GM21825 (cell line): ENCODE results near the gene TTLL8.
A peak's percentile ranks its signal among the peaks of the same experiment; 100 is the strongest.
"Not testable (repeated sequence)": the region's sequence is repeated elsewhere in the genome, so short reads cannot be mapped to it uniquely, and the experiment has no call there.

ENCODE experiments used
- ATAC-seq: cut with Tn5 transposase; IDR thresholded peaks from one replicate; pipeline ENCODE4 v1.9.1; 2021; ENCODE audit warnings: mild to moderate bottlenecking, moderate library complexity; ENCODE audit not compliant: unreplicated experiment

Gene TTLL8

DNA sequence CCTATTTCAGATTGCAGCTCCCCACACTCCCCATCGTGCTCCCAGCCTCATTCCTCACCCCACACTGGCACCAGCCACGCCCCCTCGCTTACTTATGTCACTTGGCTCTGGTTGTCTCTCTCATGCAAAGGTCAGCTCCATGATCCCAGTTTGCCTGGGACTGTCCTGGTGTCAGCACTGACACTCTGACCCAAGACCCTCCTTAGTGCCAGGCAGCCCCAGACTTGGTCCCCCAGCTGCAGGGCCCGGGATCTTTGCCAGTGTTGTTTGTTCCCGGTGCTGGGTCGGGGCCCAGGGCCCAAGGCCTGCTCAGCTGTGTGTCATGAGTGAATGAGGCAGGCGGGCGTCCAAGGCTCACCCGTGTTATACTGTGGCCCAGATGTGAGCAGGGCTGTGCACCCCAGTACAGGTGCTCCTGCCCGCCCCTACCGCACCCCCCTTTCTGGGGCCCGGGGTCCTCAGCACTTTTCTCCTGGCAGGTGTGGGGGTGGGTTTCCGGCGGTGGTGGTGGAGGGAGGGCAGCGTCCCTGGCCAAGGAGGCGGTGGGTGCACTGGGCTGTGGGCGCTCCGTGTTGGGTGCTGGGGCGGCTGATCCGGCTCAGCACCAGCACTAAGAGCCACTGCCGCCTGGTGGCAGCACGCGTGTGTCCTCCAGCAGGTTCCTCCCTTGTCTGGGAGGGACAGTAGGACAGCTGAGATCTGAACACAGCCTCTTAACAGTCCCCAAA lies 65.0 kb downstream of the TTLL8 start:
- ATAC-seq, result no peak

DNA sequence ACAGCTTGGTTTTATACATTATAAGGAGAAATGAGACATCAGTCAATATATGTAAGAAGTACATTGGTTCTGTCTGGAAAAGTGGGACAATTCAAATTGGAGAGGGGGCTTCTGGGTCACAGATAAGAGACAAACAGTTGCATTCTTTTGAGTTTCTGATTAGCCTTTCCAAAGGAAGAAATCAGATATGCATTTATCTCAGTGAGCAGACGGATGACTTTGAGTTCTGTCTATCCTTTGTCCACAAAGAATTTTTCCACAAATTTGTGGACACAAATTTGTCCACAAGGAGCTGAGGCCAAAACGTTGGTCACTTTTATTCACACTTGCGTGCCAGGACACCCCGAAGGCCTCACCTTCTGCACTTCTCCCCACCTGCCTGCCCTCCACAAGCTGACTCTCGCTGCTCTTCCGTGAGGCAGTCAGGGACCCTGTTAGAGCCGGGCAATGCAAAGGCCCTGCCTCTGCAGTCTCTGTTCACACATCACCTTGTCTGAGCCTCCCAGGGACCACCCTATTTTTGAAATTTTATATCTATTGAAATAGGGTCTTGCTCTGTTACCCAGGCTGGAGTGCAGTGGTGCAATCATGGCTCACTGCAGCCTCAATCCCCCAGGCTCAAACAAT lies 66.1 kb downstream of the TTLL8 start:
- ATAC-seq, result no peak

DNA sequence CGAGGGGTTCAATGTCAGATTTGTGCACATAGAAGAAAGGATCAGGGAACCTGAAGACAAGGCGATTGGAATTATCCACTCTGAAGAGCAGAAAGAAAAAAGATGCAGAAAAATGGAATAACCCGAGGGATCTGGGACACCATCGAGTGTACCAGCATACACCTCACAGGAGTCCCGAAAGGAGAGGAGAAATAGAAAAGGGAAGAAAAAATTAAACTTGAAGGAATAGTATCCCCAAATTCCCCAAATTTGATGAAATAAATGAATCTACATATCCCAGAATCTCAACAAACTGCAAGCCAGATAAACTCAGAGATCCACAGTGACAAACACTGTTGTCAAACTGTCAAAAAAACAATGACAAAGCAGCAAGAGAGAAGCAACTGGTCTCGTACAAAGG lies 66.9 kb downstream of the TTLL8 start:
- ATAC-seq, result no peak

DNA sequence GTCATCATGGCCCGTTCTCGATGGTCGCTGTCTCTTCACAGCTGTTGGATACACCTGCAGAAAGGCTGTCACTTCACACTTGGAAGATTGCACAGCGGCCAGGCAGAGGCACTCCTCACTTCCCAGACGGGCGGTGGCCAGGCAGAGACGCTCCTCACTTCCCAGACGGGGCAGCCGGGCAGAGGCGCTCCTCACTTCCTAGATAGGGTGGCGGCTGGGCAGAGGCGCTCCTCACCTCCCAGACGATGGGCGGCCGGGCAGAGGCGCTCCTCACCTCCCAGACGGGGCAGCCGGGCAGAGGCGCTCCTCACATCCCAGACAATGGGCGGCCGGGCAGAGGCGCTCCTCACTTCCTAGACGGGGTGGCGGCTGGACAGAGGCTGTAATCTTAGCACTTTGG lies 68.3 kb downstream of the TTLL8 start:
- ATAC-seq, result not testable (repeated sequence)

DNA sequence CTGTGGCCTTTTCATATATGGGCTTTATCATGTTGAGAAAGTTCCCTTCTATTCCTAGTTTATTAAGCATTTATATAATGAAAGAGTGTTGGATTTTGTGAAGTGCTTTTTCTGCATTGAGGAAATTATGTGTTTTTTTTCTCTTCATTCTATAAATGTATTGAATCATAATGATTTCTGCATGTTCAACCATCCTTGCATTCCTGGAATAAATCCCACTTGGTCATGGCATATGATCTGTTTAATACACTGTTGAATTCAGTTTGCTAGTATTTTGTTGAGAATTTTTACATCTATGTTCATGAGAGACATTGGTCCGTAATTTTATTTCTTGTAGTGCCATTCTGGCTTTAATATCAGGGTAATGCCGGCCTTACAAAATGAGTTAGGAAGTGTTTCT lies 71.8 kb downstream of the TTLL8 start:
- no peak for ATAC-seq

DNA sequence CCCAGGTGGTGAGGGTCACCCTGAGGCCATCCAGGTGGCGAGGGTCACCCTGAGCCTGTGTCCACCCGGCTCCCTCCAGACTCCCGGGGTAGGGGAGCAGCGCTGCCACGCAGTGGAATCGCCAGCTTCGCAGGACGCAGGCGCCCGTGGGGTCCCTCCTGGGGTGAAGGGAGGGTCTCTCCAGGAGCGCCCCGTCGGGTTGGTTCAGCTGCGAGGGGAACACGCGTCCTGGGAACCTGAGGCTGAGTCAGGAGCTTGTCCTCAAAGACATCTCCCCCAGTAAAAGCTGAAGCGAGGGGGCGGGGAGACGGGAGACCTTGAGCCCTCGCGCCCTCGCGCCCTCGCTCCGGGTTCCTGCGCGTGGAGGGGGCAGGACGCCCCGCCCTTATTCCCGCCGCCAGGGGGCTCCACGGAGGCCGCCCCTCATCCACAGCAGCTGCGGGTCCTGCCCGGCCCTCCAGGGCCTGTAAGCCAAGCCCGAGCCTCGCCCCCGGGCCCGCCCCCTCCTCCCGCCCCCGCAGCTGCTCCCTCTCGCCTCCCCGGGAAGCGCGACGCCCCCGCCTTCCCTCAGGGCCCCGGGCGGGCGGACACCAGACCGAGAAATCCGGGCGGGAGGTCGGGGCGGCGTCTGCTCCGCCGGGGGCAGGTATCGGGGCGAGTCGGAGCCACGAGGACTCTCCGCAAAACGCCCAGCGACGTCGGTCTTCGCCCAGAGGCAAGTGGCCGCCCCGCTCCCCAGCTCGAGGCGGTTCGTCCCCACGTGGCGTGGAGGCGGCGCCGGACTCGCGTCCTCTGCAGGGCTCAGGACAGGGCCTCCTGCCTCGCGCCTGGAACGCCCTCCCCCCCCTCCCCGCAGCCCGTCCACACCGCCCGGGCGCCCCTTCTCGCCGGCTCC lies 74.7 kb downstream of the TTLL8 start:
- no peak for ATAC-seq

DNA sequence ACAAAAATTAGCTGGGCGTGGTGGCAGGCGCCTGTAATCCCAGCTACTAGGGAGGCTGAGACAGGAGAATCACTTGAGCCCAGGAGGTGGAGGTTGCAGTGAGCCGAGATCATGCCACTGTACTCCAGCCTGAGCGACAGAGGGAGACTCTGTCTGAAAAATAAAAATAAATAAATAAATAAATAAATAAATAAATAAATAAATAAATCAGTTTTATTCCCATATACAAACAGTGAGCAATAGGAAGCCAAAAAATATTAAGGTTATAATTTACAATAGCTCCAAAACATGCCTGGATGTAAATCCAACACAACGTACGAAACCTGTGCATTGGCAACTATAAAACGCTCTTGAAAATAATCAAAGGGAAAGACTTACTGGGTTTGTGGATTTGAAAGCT lies 76.3 kb downstream of the TTLL8 start:
- not testable (repeated sequence) for ATAC-seq

DNA sequence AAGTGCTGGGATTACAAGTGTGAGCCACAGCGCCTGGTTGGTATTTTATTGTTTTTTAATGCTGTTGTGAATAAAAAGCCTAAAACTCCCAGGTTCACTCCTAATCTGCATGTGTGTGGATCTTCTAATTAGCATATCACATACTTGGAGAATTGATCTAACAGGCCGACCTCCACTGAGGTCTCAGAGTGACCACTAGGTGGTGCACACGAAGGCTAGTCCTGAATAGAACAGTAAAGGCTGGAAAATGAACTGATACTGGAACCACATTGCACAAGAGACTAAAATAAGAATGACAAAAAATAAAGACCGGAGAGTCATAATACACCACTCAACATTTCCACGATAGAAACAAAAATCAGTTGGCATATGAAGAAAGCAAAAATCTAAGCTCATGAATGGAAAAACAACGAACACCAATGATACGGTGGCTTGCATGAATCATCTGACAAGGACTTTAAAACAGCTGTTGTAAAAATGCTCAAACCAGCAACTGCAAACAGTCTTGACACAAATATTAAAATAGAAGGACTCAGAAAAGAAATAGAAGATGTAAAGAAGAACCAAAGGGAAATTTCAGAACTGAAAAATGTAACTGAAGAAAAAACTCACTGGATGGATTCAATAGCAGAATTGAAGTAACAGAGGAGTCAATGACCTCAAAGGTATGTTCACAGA lies 78.4 kb downstream of the TTLL8 start:
- no peak for ATAC-seq

DNA sequence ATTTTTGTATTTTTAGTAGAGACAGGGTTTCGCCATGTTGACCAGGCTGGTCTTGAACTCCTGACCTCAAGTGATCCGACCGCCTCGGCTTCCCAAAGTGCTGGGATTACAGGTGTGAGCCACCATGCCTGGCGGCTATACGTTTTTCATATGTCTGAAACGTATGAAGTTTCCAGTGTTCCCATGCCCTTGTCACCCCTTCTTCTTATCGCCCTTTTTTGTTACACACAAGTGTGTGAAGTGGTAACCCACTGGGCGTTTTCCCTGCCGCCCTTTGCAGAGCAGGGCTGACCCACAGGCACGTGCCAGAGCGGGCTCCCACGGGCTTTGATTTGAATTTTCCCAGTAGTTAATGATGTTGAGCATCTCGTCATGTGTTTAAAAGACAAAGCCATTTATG lies 80.5 kb downstream of the TTLL8 start:
- ATAC-seq, result no peak

DNA sequence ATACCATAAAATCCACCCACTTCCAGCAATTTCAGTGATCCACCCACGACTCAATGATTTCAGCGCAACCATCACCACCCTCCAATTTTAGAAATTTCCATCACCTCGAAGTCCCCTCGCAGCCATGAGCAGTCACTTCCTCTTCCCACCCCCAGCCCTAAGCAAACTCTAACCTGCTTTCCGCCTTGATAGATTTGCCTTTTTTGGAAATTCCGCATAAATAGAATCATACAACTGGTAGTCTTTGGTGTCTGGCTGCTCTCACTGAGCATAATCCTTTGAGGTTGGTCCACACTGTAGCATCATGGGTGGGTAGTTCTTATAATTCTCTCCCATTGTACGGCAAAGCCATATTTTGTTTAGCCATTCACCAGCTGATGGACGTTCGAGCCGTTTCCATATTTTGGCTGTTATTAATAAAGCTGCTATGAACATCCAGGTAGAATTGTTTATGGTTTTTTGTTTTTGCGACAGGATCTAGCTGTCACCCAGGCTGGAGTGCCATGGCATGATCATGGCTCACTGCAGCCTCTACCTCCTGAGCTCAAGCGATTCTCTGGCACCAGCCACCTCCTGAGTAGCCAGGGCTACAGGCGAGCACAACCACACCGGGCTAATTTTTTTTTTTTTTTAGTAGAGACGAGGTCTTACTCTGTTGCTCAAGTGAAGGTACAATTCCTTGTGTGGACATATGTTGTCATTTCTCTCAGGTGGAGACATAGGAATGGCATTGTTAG lies 81.5 kb downstream of the TTLL8 start:
- ATAC-seq, result peak; percentile 36

DNA sequence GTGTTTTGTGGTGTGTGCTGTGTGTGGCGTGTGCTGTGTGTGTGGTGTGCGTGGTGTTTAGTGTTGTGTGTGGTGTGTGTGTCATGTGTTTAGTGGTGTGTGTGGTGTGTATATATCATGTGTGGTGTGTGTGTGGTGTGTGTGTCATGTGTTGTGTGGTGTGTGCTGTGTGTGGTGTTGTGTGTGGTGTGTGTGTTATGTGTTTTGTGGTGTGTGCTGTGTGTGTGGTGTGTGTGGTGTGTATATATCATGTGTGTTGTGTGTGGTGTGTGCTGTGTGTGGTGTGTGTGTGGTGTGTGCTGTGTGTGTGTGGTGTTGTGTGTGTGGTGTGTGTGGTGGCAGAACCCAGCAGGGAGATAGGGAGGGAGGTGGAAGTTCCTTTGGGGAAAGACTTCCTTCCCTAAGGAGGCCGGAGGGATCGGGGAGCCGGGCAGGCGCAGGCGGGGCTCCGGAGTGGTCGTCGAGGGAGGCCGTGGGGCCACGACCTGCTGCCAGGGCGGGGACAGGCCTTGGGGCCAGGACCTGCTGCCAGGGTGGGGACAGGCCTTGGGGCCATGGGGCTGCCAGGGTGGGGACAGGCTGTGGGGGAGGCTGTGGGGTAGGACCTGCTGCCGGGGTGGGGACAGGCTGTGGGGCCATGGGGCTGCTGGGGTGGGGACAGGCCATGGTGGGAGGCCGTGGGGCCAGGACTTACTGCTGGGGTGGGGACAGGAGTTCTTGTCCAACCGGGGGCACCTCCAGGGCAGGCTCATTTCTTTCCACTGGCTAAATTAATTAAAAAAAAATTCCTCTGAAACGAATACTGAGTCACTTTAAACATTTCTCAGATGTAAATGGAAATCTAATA lies 82.3 kb downstream of the TTLL8 start:
- no peak for ATAC-seq

DNA sequence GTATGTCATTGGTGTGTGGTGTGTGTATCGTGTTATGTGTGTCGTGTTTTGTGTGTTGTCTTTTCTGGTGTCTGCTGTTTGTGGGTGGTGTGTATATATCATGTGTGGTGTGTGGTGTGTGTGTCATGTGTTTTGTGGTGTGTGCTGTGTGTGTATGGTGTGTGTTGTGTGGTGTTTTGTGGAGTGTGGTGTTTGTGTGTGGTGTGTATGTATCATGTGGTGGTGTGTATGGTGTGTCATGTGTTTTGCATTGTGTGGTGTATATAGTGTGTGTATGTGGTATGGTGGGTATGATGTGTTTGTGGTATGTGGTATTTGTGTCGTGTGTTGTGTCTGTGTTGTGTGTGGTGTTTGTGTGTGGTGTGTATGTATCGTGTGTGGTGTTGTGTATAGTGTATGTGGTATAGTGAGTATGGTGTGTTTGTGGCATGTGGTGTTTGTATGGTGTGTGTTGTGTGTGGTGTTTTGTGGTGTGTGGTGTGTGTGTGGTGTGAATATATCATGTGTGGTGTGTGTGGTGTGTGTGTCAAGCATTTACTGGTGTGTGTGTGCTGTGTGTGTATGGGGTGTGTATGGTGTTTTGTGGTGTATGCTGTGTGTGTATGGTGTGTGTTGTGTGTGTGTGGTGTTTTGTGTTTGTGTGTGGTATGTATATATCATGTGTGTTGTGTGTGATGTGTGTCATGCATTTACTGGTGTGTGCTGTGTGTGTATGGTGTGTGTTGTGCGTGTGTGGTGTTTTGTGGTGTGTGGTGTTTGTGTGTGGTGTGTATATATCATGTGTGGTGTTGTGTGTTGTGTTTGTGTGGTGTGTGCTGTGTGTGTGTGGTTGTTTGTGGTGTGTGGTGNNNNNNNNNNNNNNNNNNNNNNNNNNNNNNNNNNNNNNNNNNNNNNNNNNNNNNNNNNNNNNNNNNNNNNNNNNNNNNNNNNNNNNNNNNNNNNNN lies 84.8 kb downstream of the TTLL8 start:
- ATAC-seq, result no peak

DNA sequence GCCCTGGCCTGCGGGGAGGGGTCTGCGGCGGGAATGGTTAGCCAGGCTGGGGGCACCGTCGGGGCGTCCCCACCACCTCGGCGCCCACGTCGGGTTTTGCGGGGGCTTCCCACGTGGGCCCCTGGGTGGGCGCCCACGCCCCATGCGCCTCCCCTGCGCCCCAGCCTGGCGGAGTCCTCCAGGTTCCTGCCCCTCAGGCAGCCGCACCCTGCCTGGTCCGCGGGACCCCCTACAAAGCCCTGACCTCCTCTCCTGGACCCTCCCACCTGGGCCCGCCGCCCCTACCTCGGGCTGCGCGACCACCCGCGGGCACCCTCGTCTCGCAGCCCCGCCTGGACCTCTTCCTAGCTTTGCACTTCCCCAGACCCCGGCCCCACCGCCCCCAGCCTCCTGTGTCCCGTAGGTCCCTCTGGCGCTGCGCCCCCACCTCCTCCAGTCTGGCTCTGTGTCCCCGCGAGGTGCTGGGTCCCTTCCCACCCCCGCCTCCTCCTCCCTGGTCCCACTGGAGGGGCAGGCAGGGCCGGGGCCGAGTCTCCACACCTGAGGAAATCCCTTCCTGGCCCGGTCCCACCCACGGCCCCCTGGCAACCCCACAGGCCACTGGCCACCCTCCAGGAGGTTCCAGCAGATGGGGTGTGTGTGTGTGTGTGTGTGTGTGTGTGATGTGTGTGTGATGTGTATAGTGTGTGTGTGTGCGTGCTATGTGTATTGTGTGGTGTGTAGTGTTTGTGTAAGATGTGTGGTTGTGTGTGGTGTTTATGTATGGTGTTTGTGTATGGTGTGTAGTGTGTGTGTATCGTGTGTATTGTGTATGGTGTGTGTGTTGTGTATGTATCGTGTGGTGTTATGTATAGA lies 85.7 kb downstream of the TTLL8 start:
- no peak for ATAC-seq

DNA sequence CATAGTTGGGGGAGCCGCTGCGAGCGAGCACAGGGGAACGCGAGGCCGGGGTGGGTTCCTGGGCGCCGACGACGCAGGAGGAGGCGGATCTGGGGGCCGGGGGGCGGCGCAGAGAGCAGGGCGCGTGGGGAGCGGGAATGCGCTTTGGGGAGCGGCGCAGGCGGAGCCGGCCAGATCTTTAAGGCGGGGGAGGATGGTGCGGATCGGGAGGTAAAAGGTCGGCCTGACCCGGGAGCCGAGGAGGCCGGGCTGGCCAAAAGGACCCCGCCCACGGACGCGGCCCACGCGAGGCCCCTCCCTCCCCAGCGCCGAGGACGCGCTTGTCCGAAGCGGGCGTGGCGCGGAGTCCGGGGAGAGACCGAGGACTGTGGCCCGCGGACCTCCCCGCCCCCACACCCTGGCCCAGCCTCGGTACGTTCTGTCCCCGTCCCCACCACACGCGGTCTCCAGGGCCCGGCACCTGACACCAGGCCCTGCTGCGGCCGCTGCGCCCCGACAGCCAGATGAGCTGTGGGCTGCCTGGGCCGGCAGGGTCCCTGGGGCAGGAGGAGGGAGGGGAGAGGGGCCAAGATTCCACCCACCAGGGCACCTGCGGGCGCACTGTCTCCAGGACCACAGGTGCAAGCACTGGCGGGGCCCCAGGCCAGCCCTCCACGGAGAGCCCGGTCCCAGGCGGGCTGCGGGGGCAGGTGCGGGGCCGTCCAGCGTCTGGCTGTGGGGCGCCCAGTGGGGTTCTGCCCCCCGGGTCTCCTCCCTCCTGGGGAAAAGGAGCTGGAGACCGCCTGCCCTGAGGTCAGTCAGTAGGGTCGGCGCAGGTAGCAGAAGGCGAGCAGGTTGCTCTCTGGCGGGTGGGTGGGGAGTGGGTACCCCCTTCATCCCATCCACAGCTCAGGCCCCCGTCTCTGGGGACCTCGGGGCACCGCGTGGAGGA lies 86.6 kb downstream of the TTLL8 start:
- peak; percentile 17 for ATAC-seq

DNA sequence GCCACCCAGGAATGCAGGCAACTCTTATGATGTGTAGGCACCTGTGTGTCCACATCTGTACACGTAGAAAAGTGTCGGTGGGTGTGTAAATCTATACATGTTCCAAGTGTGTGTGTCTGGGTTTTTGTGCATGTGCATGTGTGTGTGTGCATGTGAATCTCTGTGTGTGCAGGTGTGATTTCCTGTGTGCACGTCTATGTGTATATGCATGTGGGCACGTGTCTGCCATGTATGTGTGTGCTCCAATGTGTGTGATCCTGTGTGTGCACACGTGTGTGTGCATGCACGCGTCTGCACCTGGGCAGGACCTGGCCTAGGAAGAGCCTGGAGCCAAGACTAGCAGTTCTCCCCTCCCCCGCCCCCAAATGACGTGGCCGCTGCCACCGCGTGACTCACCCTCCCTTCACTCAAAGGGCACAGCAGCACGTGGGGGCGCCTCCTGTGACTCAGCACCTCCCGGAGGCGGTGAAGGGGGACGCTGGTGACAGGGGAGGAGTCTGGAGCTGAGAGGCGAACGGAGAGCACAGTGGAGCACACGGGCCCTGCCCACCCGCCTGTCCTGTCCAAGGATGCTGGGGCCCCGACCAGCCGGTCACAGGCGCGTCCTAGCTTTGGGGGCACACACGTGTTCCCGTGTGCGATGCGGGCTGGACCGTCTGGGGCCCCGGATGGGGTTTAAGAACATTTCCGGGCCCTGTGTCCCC lies 87.4 kb downstream of the TTLL8 start:
- ATAC-seq, result peak; percentile 53
